H54 (cell line): ENCODE results near the gene LACTB.

Source experiments
- DNase-seq: peaks from one replicate; pipeline ENCODE4 v3.0.0; 2011; ENCODE audit warnings: low spot score, mixed read lengths; ENCODE audit not compliant: insufficient read length
- FAIRE-seq: peaks from 3 replicates; lab custom pipeline; 2011; peaks lifted over from hg19 to GRCh38; lab: Jason Lieb, UNC
- POLR2A ChIP-seq: IDR thresholded peaks from 2 replicates; pipeline ENCODE4 v1.6.1; 2011; ENCODE audit warnings: low read depth, mild to moderate bottlenecking, low read length

LACTB gene

GRCh38 chr15:63122002-63122875 is 578 bp downstream of the LACTB start:
- DNase-seq = peak; percentile 76
- no peak for FAIRE-seq
- peak; percentile 9; the same call in 1 of the 2 replicates for TF ChIP-seq POLR2A

- TF ChIP-seq POLR2A = no peak
- DNase-seq = no peak
- FAIRE-seq = no peak
These were observed 2.8 kb downstream of the LACTB start for GRCh38 chr15:63124506-63124905.

- peak; percentile 27 for FAIRE-seq
- DNase-seq = no peak
- no peak for TF ChIP-seq POLR2A
These were observed 5.1 kb downstream of the LACTB start for GRCh38 chr15:63126726-63127125.

GRCh38 chr15:63133786-63134185 is 12.1 kb downstream of the LACTB start:
- DNase-seq (no peak), FAIRE-seq (no peak)
- no peak for TF ChIP-seq POLR2A

GRCh38 chr15:63134245-63134985 is 12.8 kb downstream of the LACTB start:
- DNase-seq (no peak), FAIRE-seq (peak; percentile 72)
- no peak for TF ChIP-seq POLR2A

GRCh38 chr15:63135281-63135680 is 13.6 kb downstream of the LACTB start:
- FAIRE-seq = no peak
- no peak for TF ChIP-seq POLR2A
- DNase-seq = no peak

GRCh38 chr15:63135804-63136203 is 14.1 kb downstream of the LACTB start:
- TF ChIP-seq POLR2A = no peak
- FAIRE-seq (peak; percentile 70), DNase-seq (no peak)

- no peak for TF ChIP-seq POLR2A
- DNase-seq (no peak), FAIRE-seq (peak; percentile 20)
These were observed 15.1 kb downstream of the LACTB start for GRCh38 chr15:63136742-63137141.

- TF ChIP-seq POLR2A = no peak
- FAIRE-seq (no peak), DNase-seq (no peak)
These were observed 19.3 kb downstream of the LACTB start for GRCh38 chr15:63140936-63141335.

GRCh38 chr15:63145426-63145825 is 23.8 kb downstream of the LACTB start:
- TF ChIP-seq POLR2A = no peak
- no peak for FAIRE-seq
- no peak for DNase-seq

GRCh38 chr15:63146684-63147083 is 25.0 kb downstream of the LACTB start:
- TF ChIP-seq POLR2A = no peak
- FAIRE-seq (no peak), DNase-seq (no peak)

- FAIRE-seq (no peak), DNase-seq (no peak)
- no peak for TF ChIP-seq POLR2A
These were observed 30.0 kb downstream of the LACTB start for GRCh38 chr15:63151665-63152064.

- FAIRE-seq (no peak), DNase-seq (no peak)
- TF ChIP-seq POLR2A = no peak
These were observed 33.8 kb downstream of the LACTB start for GRCh38 chr15:63155486-63155885.

GRCh38 chr15:63156086-63156710 is 34.5 kb downstream of the LACTB start:
- TF ChIP-seq POLR2A = no peak
- FAIRE-seq = no peak
- no peak for DNase-seq
